ENCODE results near the gene DAB1.

Gene DAB1

GRCh38 chr1:57294177-57294576, 129.7 kb downstream of the DAB1 start:
- H3K4me3 ChIP-seq (ENCODE audit: low read depth, low read length), result no peak overlapping the region
- no peak for DNase-seq (ENCODE audit: low read depth)
- TF ChIP-seq CTCF (IDR thresholded peaks at IDR 0.05; ENCODE audit: control insufficient read depth, extremely low read depth, insufficient read depth), result no peak

DNA sequence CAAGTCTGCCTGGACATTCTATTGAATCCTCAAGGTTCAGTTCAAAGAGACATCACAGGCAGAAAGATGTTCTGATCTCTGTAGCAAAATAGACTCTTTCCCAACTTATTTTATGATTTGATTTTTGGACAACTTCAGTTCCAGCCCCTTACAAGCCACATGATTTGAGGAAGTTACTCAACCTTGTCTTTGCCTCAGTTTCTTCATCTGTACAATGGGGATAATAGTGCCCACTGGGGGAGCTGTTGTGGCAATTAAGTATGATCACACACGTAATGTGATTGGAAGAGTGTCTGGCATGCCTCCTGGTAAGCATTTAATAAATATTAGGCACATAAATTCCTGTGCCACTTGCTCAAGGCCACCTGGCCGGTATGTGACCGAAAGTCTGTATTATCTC, 130.6 kb downstream of the DAB1 start:
- TF ChIP-seq CTCF (IDR thresholded peaks at IDR 0.05; ENCODE audit: control insufficient read depth, extremely low read depth, insufficient read depth), result no peak
- DNase-seq (ENCODE audit: low read depth), result no peak
- no peak overlapping the region for H3K4me3 ChIP-seq (ENCODE audit: low read depth, low read length)

- no peak for DNase-seq (ENCODE audit: low read depth)
- no peak for TF ChIP-seq CTCF (IDR thresholded peaks at IDR 0.05; ENCODE audit: control insufficient read depth, extremely low read depth, insufficient read depth)
- no peak overlapping the region for H3K4me3 ChIP-seq (ENCODE audit: low read depth, low read length)
These were observed 134.1 kb downstream of the DAB1 start for GRCh38 chr1:57289781-57290180.

DNA sequence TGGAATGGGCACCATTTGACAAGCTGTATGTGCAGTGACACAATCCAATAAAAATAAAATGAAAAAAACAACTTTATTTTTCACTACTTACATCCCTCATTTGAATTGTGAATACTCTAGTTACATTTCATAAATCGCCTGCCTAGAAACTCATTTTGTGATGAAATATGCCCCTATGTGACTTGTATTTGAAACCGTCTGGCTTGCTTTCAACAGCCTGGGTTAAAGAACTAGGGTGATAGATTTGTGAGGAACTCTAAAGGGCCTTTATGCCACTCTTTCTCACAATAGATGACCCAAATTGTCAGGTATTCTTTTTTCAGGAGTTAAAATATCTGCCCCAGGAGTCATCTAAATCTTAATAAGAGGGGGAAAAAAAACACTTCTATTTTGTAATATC, 137.9 kb downstream of the DAB1 start:
- no peak for DNase-seq (ENCODE audit: low read depth)
- no peak overlapping the region for H3K4me3 ChIP-seq (ENCODE audit: low read depth, low read length)
- no peak for TF ChIP-seq CTCF (IDR thresholded peaks at IDR 0.05; ENCODE audit: control insufficient read depth, extremely low read depth, insufficient read depth)

GRCh38 chr1:57282411-57282810, 141.4 kb downstream of the DAB1 start:
- DNase-seq (ENCODE audit: low read depth), result no peak
- no peak overlapping the region for H3K4me3 ChIP-seq (ENCODE audit: low read depth, low read length)
- TF ChIP-seq CTCF (IDR thresholded peaks at IDR 0.05; ENCODE audit: control insufficient read depth, extremely low read depth, insufficient read depth), result no peak

DNA sequence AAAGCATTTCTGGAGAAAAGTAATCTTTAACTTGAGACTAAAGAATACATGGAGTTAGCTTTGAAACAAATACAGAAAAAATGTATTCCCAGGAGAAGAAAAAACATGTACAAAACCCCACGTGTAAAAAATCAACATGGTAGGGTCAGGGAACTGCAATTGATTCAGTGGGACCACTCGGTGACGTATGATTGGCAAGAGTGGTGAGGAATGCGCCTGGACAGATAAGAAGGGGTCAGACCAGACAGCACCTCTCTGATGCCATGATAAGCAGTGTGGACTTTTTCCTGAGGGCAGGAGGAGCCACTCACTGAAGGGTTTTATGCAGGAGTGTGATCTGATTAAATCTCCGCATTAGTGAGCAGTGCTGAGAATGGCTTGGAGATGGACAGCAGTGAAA, 142.5 kb downstream of the DAB1 start:
- no peak for TF ChIP-seq CTCF (IDR thresholded peaks at IDR 0.05; ENCODE audit: control insufficient read depth, extremely low read depth, insufficient read depth)
- no peak overlapping the region for H3K4me3 ChIP-seq (ENCODE audit: low read depth, low read length)
- no peak for DNase-seq (ENCODE audit: low read depth)

- TF ChIP-seq CTCF (IDR thresholded peaks at IDR 0.05; ENCODE audit: control insufficient read depth, extremely low read depth, insufficient read depth), result no peak
- DNase-seq (ENCODE audit: low read depth), result no peak
- no peak overlapping the region for H3K4me3 ChIP-seq (ENCODE audit: low read depth, low read length)
These were observed 143.8 kb downstream of the DAB1 start for GRCh38 chr1:57279909-57280666.

All from LNCaP clone FGC (cell line).